RPMI7951 (cell line): ENCODE data around the gene PDE8A. TPM values are rescaled to one million over a fixed set of nuclear protein-coding genes. Genes with fewer than 3 reads are reported as not detected.

Source experiments
- DNase-seq: peaks from one replicate; pipeline ENCODE4 v3.0.0-alpha.2; 2012; ENCODE audit warnings: low read depth
- total RNA-seq: library from RNA; depleted of rRNA; stranded (reverse); fragments of >200 nt; shearing (Covaris generic); gene quantifications from 2 replicates; pipeline ENCODE4 v1.2.3, GENCODE V29; 2014; rRNA removed

The PDE8A gene, protein sequence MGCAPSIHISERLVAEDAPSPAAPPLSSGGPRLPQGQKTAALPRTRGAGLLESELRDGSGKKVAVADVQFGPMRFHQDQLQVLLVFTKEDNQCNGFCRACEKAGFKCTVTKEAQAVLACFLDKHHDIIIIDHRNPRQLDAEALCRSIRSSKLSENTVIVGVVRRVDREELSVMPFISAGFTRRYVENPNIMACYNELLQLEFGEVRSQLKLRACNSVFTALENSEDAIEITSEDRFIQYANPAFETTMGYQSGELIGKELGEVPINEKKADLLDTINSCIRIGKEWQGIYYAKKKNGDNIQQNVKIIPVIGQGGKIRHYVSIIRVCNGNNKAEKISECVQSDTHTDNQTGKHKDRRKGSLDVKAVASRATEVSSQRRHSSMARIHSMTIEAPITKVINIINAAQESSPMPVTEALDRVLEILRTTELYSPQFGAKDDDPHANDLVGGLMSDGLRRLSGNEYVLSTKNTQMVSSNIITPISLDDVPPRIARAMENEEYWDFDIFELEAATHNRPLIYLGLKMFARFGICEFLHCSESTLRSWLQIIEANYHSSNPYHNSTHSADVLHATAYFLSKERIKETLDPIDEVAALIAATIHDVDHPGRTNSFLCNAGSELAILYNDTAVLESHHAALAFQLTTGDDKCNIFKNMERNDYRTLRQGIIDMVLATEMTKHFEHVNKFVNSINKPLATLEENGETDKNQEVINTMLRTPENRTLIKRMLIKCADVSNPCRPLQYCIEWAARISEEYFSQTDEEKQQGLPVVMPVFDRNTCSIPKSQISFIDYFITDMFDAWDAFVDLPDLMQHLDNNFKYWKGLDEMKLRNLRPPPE
- total RNA-seq, result 24.9 and 28.7 TPM in 2 replicates

DNA sequence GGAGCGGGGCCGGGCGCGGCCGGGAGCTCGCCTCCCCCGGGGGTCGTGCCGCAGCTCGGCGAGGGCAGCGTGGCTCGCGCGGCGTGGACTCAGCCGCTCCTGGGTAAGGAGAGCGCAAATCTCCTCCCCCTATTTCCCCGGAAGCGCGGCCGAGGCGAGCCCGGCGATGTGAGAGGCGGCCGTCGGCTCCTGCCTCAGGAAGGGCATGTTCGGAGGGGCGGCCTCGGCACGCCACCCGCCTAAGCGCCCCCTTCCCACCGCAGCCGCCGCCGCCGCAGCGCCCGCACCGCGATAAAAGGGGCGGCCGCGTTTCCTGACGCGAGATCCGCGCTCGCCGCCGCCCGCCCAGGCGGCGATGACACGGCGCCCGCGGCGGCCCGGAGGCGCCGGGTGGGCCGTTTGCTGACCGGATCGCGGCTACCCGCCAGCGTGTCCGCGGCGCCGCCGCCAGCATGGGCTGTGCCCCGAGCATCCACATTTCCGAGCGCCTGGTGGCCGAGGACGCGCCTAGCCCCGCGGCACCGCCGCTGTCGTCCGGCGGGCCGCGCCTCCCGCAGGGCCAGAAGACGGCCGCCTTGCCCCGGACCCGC lies at the start of gene PDE8A:
PDE8A (plus strand) TSS at position 146 of the 590 bp plus-strand sequence; CDS start at position 453, 307 bp downstream.
- peak; percentile 59 for DNase-seq

DNA sequence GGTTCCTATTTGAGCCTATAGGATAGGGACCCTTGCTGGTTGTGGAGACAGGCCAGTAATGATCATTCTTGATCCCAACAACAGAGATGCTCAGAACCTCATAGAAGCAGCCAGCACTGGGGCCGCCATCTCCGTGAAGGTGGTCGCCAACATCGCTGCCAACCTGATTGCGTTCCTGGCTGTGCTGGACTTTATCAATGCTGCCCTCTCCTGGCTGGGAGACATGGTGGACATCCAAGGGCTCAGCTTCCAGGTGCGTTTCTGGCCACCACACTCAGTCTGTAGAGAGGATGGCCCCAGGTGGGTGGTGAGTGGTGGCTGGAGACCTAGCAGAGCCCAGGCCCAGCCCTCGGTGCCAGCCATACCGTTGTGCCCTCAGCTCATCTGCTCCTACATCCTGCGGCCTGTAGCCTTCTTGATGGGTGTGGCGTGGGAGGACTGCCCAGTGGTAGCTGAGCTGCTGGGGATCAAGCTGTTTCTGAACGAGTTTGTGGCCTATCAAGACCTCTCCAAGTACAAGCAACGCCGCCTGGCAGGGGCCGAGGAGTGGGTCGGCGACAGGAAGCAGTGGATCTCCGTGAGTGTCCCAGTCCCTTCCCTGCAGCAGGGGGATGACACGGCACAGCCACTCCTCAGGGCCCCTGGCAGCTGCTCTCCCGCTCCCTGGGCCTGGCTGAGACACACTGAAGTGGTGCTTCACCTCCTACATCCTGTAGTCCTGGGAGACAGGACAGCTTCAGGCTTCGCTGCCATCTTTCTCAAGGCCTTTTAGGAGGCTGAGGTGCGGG lies 46.5 kb upstream of the PDE8A start:
- no peak for DNase-seq

DNA sequence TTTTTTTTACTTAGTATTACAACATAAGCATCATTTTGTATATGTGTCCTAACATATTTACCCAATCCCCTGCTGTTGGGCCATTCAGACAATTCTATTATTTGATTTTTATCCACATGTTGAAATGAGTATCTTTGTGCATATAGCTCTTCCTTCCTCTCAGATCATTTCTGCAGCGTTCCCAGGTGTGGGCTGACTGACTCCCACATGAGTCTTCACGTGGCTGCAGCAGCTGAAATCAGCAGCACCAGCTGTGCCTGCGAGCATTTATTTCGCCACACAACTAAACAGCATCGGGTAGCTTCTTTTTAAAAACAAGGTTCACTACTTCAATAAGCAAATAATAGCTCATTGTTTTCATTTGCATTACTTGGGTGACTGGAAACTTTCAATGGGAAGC lies 44.5 kb upstream of the PDE8A start:
- no peak for DNase-seq

DNA sequence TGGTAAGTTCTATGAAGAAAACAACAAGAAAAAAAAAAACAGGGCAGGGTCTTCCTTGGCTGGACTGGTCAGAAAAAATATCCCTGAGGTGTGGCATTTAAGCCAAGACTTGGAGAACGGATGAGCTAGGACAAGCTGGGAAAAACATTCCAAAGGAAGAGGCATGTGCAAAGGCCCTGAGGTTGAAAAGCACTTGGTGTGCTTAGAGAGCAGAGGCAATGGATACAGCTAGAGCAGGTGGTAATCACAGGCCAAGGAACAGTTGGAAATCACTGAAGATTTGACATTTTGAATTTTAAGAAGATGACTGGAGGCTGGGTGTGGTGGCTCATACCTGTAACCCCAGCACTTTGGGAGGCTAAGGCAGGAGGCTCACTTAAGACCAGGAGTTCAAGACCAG lies 42.9 kb upstream of the PDE8A start:
- no peak for DNase-seq

DNA sequence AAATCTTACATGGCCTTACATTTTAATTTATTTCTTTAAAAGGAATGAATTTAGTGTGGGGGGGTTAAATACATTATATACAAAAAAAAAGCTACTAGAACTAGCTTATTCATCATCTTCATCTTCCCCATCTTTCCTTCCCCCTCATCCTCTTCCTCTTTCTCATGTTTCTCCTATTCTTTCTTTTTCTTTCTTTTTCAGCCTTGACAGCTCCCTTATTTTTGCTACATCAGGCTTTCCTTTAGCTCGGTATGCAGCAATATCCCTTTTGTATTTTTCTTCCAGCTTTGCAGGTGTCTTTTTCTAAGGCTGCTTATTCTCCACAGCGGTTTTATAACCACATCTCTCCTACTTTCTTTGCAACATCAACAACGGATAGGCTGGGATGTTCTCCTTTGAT lies 41.3 kb upstream of the PDE8A start:
- no peak for DNase-seq

DNA sequence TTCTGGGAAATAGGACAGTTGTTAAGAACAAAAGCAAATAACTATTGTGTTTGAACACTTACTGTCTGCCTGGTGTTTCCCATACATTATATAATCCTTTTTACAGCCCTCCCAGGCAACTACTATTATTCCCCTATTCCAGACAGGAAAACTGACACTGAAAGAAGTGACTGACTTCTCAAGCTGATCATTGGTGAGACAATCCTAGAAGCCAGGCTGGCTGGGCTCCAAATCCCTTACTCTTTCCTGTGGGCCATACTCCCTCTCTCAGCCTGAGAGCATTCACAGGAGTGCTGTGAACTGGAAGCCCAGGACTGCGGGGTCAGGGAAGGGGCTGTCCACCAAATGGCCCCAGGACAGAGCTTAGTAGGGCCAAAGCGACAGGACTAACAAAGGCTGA lies 39.2 kb upstream of the PDE8A start:
- DNase-seq, result no peak

DNA sequence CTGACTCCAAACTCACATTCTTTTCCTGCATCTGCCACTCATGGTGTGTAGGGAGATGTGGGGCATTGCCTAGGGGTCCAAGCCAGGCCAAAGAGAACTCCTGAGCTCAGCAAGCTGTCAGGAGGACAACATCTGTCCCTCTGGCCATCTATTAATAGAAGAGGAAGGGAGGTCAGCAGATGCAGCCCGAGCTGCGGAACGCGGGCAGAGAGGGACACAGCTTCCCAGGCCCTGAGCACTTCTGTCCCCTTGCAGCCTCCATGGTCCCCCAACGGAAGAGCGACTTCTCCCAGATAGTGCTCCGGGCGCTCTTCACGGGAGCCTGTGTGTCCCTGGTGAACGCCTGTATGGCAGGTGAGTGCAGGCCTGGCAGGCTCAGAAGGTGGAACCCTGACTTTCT lies 37.3 kb upstream of the PDE8A start:
- no peak for DNase-seq

DNA sequence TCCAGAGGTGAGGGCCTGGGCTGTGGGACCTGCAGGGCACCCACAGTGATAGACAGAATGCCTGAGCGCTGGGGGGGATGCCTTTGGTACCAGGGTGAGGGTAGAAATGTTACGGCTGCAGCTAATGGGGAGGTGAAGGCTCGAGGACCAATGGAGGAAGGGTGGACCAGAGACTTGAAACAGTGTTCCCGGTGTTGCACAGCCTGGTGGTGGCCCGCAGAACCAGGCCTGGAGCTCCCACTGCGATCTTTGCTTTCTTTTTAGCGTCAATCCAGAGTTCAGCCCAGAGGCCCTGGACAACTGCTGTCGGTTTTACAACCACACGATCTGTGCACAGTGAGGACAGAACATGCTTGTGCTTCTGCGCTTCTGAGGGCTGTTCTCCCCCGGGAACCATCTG lies 36.8 kb upstream of the PDE8A start:
- no peak for DNase-seq

DNA sequence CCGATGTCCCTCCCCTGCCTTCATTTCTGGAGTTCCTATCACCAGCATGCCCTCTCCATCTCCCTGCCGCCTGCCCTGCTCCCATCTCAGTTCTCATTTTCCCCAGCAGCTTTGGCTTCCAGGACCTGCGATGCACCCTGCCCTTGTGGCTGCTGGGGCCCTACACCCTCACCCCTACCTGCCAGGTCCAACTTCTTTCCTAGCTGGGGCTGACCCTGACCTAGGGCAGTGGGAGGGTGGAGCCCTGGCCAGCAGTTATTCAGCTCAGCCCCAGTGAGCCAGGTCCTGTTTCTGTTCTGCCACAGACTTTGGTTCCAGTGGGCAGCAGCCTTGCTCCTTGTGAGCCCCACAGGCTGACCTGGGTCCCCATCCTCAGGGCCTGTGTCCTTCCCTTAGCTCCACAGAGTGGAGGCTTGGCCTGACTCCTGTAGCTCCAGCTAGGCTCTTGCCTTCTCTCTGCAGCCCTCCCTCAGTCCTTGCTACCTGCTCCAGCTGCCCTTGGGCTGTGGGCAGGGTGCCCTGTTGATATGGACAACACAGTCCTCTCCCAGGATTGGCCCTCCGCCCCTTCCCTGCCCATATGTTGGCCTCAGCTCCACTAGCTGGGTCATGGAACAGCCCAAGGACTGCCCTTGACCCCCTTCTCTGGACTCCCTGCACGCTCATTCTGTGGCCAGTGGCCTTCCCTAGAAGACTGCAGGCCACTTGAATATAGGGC lies 34.7 kb upstream of the PDE8A start:
- no peak for DNase-seq

DNA sequence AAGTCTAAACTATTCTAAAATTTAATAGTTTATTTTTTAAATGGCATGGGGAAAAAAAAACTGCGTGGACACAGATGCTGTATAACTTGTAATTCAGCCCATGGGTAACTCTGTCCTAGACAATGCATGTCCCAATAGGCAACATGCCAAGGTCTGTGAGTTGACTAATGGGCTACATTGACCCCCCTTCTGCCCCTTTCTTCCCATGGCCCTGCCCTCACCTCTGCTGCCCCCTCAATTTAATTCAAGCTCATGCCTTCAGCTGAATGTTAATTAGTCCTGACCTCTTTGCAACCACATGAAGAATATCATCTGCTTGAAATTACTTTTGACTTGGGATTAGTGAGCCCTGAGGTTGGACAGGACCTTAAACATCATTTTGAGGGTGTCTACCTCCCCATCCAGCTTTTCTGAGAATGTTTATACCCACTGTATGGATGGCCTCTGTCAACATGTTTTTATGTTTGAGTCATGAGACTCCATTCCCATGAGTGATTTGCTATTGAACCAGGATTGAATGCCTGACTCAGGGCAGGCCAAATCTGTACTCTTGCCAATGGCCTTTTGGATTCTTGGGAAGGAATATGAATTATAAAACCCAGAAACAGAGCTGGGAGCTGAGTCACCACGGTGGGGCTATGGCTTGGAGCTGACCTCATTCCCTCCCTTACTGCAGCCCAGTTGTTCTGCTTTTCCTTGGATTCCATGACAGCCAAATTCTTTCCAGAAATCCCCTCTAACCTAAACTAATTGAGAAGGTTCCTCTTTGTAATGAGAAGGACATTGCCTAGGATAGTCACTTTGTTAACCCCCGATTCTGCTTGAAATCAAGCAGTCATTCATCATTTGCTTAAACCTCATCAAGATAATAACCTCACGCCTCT lies 33.5 kb upstream of the PDE8A start:
- peak; percentile 89 for DNase-seq

DNA sequence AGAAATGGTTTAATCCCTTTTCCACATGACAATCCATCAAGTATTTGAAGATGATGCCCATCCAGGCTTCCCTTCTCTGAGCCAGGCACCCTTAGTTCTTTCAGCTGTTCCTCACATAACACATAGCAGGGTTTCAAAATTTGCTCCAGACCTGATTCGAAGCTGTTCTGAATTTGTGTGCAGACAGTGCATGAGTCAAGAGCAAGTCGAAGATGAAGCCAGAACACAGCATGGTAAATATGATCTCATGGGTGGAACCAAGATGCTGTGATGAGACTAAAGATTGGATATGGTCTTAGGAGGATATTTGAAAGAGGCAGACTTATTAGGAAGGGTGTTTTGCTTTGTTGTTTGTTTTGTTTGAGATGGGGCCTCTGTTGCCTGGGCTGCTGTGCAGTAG lies 32.6 kb upstream of the PDE8A start:
- DNase-seq, result peak; percentile 29

DNA sequence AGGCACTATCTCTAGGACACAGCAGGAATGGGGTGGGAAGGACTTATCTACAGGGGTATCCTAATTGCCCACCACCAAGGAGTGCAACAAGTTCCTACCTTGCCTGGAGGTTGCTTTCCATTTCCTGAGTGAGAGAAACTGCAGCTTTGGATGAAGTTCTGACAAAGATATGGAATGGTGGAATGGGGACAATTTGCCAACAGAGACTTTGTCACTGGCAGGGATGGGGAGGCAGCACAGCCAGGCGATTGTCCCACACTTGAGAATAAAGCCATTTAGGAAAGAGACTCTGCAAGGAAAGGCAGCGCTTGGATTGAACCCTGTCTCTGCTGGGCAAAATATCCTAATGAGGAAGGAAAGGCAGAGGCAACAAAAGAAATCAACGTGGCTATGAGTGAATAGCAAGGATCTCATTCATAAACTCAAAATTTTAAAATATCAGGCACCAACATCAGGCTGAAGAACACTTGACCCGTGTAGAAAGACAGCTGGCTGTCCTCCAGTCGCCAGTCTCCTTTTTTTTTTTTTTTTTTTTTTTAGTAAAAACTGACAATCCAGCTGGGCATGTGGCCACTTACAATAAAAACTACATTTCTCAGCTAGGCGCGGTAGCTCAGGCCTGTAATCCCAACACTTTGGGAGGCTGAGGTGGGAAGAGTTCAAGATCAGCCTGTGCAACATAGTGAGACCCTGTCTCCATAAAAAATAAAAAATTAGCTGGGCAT lies 31.6 kb upstream of the PDE8A start:
- no peak for DNase-seq

DNA sequence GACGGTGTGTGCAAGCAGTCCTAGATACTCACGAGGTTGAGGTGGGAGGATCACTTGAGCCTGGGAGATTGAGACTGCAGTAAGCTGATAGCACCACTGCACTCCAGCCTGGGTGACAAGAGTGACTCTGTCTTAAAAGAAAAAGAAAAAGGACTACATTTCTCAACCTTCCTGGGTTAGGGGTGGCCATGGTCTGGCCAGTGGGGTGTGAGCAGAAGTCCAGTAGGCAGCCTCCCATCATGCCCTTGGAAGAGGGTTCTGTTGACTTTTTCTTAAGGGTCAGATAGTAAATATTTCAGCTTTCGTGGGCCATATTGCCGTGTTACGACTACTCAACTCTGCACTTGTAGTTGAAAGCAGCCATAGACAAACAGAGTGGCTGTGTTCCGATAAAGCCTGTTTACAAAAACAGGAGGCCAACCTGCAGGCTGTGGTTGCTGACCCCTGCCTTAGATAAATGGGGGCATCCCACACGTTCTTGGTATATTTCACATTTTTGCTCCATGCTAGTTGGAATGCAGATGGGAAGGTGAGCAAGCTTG lies 31.0 kb upstream of the PDE8A start:
- DNase-seq, result no peak

DNA sequence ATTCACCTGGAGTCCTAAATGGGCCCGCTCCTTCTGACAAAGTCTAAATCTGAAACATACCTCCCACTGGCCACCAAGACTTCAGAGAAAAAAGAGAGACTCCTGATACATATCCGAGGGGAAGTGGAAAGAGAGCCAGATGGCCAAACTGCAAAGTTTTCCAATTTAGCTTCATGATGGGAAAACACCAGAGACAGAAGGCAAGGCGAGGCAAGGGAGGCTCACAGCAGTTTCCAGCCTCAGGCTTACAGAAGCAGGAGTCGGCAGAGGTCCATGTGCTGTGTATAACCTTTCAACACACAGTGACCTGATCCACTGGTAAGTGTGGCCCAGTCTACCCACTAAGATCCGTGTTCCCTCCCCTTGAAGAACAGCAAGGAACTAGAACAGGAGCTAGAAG lies 29.9 kb upstream of the PDE8A start:
- DNase-seq, result no peak

DNA sequence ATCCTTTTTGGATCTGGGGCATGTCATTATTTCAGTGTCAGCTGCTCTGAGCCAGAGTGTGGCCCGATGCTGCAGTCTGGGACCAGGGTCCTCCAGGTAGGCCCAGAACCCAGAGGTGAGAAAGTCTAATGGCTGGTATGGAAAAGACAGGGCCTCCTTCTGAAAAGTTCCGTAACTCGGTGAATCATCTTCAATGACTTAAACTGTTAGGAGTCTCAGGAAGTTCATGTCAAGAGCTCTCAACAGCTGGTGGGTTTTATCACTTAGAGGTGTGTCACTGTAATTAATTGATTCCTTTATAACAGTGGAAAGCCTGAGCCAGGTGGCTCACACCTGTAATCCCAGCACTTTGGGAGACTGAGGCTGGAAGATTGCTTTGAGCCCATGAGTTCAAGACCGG lies 28.5 kb upstream of the PDE8A start:
- DNase-seq, result no peak

DNA sequence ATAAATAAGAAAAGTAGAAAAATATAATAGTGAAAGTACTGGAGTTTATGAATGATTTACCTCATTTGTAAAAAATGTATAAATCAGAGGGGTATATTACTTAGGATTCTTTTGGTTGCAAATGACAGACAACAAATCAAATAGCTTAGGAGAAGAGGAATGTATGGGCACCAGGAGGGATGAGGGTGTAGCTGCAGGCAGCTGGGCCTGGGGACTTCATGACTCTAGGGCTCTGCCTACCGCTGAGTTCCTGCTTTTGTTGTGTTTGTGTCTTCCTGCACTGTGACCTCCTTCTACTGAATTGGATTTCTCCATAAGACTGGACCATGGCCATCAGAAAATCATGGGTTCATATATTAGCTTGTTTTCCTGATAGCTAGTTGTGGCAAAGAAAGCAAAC lies 27.9 kb upstream of the PDE8A start:
- DNase-seq, result no peak

DNA sequence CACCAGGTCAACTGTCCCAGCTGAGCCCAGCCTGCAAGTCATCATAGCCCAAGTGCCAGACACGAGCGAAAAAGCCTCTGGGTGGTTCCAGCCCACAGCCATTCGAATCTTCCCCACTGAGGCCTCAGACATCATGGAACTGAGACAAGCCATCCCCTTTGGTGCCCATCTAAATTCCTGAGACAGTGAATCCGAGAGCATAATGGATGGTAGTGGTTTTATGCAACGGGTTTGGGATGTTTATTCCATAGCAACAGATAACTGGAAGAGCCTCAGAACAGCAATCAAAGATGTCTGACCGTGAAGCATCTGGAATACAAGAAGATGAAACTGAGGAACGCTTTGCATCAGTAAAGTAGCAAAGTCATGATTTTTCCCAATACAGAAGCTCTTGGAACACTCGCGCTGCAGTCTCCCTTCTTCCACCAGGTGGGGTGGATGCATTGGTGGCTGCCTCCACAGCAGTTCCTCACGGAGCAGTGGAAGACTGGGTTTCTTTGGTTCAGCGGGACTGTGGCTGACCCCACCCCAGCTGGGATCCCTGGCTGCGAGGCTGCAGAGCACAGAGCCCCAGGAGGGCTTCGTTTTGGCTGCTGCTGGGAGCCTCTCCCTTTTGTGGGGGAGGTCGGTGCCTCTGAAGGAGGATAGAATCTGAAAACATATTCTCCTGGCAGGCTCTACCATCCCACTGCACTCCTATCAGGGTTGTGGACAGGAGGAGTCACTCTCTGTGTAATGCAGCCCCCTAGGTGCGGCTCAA lies 26.4 kb upstream of the PDE8A start:
- DNase-seq, result peak; percentile 79

DNA sequence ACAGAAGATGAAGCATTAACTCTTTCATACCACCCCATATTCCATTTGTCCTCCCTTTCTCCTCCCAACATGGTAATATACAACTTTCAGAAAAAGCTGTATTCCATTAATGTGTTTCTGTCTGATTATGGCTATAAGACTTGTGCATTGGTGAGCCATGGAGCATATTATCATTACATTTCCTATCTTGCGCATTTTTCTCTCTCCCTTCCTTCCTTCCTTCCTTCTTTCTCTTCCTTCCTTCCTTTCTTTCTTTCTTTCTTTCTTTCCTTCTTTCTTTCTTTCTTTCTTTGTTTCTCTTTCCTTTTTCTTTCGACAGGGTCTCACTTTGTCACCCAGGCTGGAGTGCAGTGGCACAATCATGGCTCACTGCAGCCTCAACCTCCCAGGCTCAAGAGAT lies 25.5 kb upstream of the PDE8A start:
- DNase-seq, result no peak
